Measurements from ENCODE around the gene CMTM4. TPM values are rescaled to one million over a fixed set of nuclear protein-coding genes. Genes with fewer than 3 reads are reported as not detected.
"Not testable (repeated sequence)": the region's sequence is repeated elsewhere in the genome, so short reads cannot be mapped to it uniquely, and the experiment has no call there.

The CMTM4 gene
- total RNA-seq, 1 donor from 2014 or later, result 32.5 TPM

DNA sequence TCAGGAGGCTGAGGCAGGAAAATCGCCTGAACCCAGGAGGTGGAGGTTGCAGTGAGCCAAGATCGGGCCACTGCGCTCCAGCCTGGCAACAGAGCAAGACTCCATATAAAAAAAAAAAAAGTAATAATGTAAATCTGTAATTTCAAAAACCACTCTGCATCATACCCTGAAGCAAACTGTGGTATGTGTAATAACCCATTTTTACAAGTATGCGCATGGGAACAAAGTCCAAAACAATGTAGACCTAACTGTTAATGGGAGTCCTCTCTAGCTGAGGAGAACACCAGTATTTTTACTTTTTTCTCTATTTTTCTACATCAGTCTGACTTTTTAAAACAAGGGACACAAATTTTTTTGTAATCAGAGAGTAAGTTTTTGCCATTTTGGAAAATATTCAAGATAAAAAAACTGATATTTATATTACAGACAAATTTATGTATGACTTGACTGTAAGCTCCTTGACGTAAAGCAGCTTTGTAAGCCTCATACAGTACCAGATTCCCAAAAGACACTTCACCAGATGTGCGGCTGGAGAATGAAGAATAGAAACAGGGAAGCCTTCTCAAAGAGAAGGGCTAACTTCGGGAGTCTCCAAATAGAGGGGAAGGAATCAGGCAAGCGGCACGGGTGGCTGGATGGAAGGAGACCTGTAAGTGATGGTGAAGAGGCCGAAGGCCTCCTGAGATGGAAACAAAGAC lies 25.7 kb downstream of the CMTM4 start:
- DNase-seq (ENCODE audit: low read depth, low spot score), result no peak
- Mint-ChIP-seq H3K9me3 (no peaks in the 10 kb centered on the region), H3K4me1 (no peaks in the 10 kb centered on the region), H3K36me3 (ENCODE audit: low read depth) (no peaks in the 10 kb centered on the region), H3K4me3 (no peak overlapping the region), H3K27ac (ENCODE audit: unreplicated experiment) (no peak overlapping the region), H3K27me3 (ENCODE audit: low read depth) (no peaks in the 10 kb centered on the region)
- no peak for TF ChIP-seq CTCF (conservative IDR thresholded peaks at IDR 0.05)

DNA sequence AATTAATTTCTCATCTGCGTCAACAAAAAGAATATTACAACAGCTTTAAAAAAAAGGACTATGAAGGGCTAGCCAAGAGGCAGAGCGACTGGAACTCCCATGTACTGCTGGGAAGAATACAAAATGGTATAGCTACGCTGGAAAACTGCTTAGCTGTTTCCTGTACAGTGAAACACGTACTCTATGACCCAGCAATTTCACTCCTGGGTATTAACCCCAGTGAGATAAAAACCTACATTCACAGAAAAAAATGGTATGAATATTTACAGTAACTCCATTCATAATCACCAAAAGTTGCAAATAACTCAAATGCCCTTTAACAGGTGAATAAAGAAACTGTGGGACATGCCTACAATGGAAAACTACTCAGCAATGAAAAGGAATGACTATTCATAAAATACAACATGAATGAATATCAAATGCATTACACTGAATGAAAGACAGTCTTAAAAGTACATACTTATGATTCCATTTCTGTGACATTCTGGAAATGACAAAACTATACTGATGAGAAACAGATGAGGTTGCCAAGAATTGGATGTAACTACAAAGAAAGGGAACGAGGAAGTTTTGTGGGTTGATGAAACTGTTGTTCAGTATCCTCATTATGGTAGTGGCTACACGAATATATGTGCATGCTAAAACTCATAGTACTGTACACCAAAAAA lies 27.6 kb downstream of the CMTM4 start:
- TF ChIP-seq CTCF (conservative IDR thresholded peaks at IDR 0.05), result no peak
- no peaks in the 10 kb centered on the region for H3K4me1 Mint-ChIP-seq
- H3K9me3 Mint-ChIP-seq, result no peaks in the 10 kb centered on the region
- no peaks in the 10 kb centered on the region for H3K36me3 Mint-ChIP-seq (ENCODE audit: low read depth)
- no peak for DNase-seq (ENCODE audit: low read depth, low spot score)
- H3K4me3 Mint-ChIP-seq, result no peak overlapping the region
- no peaks in the 10 kb centered on the region for H3K27me3 Mint-ChIP-seq (ENCODE audit: low read depth)
- no peak overlapping the region for H3K27ac Mint-ChIP-seq (ENCODE audit: unreplicated experiment)

GRCh38 chr16:66667944-66668343 lies 28.6 kb downstream of the CMTM4 start:
- H3K4me3 Mint-ChIP-seq, result no peak overlapping the region
- no peak for TF ChIP-seq CTCF (conservative IDR thresholded peaks at IDR 0.05)
- H3K4me1 Mint-ChIP-seq, result peaks cover 1% of the 10 kb centered on the region
- H3K27me3 Mint-ChIP-seq (ENCODE audit: low read depth), result no peaks in the 10 kb centered on the region
- no peaks in the 10 kb centered on the region for H3K9me3 Mint-ChIP-seq
- no peaks in the 10 kb centered on the region for H3K36me3 Mint-ChIP-seq (ENCODE audit: low read depth)
- H3K27ac Mint-ChIP-seq (ENCODE audit: unreplicated experiment), result no peak overlapping the region
- DNase-seq (ENCODE audit: low read depth, low spot score), result no peak

GRCh38 chr16:66662445-66663194 lies 33.9 kb downstream of the CMTM4 start:
- no peak for DNase-seq (ENCODE audit: low read depth, low spot score)
- Mint-ChIP-seq H3K36me3 (ENCODE audit: low read depth) (no peaks in the 10 kb centered on the region), H3K4me1 (peaks cover 17% of the 10 kb centered on the region), H3K4me3 (no peak overlapping the region), H3K27ac (ENCODE audit: unreplicated experiment) (no peak overlapping the region), H3K27me3 (ENCODE audit: low read depth) (no peaks in the 10 kb centered on the region), H3K9me3 (no peaks in the 10 kb centered on the region)
- TF ChIP-seq CTCF (conservative IDR thresholded peaks at IDR 0.05), result peak; percentile 51

DNA sequence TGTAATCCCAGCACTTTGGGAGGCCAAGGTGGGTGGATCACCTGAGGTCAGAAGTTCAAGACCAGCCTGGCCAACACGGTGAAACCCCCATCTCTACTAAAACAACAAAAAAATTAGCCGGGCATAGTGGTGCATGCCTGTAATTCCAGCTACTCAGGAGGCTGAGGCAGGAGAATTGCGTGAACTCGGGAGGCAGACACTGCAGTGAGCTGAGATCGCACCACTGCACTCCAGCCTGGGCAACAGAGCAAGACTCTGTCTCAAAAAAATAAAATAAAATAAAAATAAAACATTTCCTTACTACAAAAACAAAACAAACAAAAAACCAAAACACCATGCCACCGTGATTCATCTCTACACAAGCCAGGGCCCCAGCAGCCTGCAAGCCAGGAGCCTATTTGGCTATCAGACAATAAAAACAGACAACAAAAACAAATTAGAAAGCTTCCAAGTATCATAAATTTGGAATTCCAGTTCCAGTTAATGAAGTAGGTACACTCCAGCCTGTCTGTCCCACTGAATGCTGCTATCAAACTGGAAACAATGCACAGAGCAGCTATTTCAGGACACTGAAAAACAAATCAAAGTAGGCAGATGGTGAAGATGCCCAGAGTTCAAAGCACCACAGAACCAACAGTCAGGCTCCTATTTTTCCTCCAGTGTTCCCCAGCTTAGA lies 34.7 kb downstream of the CMTM4 start:
- H3K9me3 Mint-ChIP-seq; H3K36me3 Mint-ChIP-seq (ENCODE audit: low read depth); H3K27me3 Mint-ChIP-seq (ENCODE audit: low read depth); H3K27ac Mint-ChIP-seq (ENCODE audit: unreplicated experiment); DNase-seq (ENCODE audit: low read depth, low spot score); H3K4me3 Mint-ChIP-seq: not testable (repeated sequence)
- peaks cover 17% of the 10 kb centered on the region for H3K4me1 Mint-ChIP-seq

Measured in neural crest cell (in vitro differentiated cells).